H9 (cell line): ENCODE data around the gene AFF1. TPM values are rescaled to one million over a fixed set of nuclear protein-coding genes. Genes with fewer than 3 reads are reported as not detected.

ENCODE experiments used
- DNase-seq: peaks from one replicate; pipeline ENCODE4 v3.0.0-alpha.2; 2017
- H2AFZ ChIP-seq: one replicate; pipeline ENCODE4 v1.6.1; 2013; ENCODE audit warnings: mild to moderate bottlenecking, low read length, control low read depth, moderate library complexity
- H2AK5ac ChIP-seq: 2 replicates; pipeline ENCODE4 v1.6.1; 2013; ENCODE audit warnings: low read length, control low read depth, mixed read lengths; ENCODE audit not compliant: insufficient read length
- H2BK120ac ChIP-seq: one replicate; pipeline ENCODE4 v1.6.1; 2013; ENCODE audit warnings: low read depth, mild to moderate bottlenecking, low read length, control low read depth, inconsistent platforms; ENCODE audit not compliant: poor library complexity, severe bottlenecking
- H2BK12ac ChIP-seq: 2 replicates; pipeline ENCODE4 v1.6.1; 2013; ENCODE audit warnings: low read length, control low read depth, mixed read lengths, low read depth; ENCODE audit not compliant: insufficient read length
- H2BK15ac ChIP-seq: 2 replicates; pipeline ENCODE4 v1.6.1; 2013; ENCODE audit warnings: low read depth, low read length, control low read depth
- H2BK20ac ChIP-seq: one replicate; pipeline ENCODE4 v1.6.1; 2013; ENCODE audit warnings: low read depth, mild to moderate bottlenecking, low read length, control low read depth, inconsistent platforms; ENCODE audit not compliant: poor library complexity, severe bottlenecking
- H2BK5ac ChIP-seq: 2 replicates; pipeline ENCODE4 v1.6.1; 2013; ENCODE audit warnings: low read length, control low read depth, mixed read lengths; ENCODE audit not compliant: insufficient read length
- H3K14ac ChIP-seq: 2 replicates; pipeline ENCODE4 v1.6.1; 2013; ENCODE audit warnings: low read length, control low read depth; ENCODE audit not compliant: insufficient read depth
- H3K18ac ChIP-seq: 2 replicates; pipeline ENCODE4 v1.6.1; 2013; ENCODE audit warnings: low read depth, mild to moderate bottlenecking, mixed read lengths, low read length, control low read depth; ENCODE audit not compliant: insufficient read length
- H3K23ac ChIP-seq: 2 replicates; pipeline ENCODE4 v1.6.1; 2013; ENCODE audit warnings: low read length, control low read depth, mixed read lengths, low read depth; ENCODE audit not compliant: insufficient read length
- H3K23me2 ChIP-seq: 2 replicates; pipeline ENCODE4 v1.6.1; 2013; ENCODE audit warnings: low read depth, mild to moderate bottlenecking, mixed read lengths, low read length, control low read depth; ENCODE audit not compliant: insufficient read length, poor library complexity, severe bottlenecking
- H3K27ac ChIP-seq: 2 replicates; pipeline ENCODE4 v1.5.1; 2013; ENCODE audit warnings: low read length, control low read depth, mixed read lengths, low read depth; ENCODE audit not compliant: insufficient read length
- H3K27me3 ChIP-seq: 2 replicates; pipeline ENCODE4 v1.6.1; 2013; ENCODE audit warnings: low read length, control low read depth, inconsistent platforms; ENCODE audit not compliant: insufficient read depth
- H3K4ac ChIP-seq: 2 replicates; pipeline ENCODE4 v1.6.1; 2013; ENCODE audit warnings: low read depth, mild to moderate bottlenecking, control low read depth, inconsistent platforms, low read length, moderate library complexity
- H3K4me1 ChIP-seq: 2 replicates; pipeline ENCODE4 v1.6.1; 2013; ENCODE audit warnings: low read length, control low read depth, inconsistent platforms; ENCODE audit not compliant: insufficient read depth
- H3K4me2 ChIP-seq: 2 replicates; pipeline ENCODE4 v1.6.1; 2013; ENCODE audit warnings: low read length, control low read depth, mixed read lengths; ENCODE audit not compliant: insufficient read length, insufficient read depth
- H3K56ac ChIP-seq: 2 replicates; pipeline ENCODE4 v1.6.1; 2013; ENCODE audit warnings: low read depth, mild to moderate bottlenecking, mixed read lengths, low read length, control low read depth; ENCODE audit not compliant: insufficient read length
- H3K79me1 ChIP-seq: 2 replicates; pipeline ENCODE4 v1.6.1; 2013; ENCODE audit warnings: low read depth, mild to moderate bottlenecking, moderate library complexity, low read length, control low read depth, inconsistent platforms; ENCODE audit not compliant: insufficient read depth, poor library complexity, severe bottlenecking
- H3K79me2 ChIP-seq: 2 replicates; pipeline ENCODE4 v1.6.1; 2013; ENCODE audit warnings: low read length, control low read depth, inconsistent platforms; ENCODE audit not compliant: insufficient read depth
- H3K9ac ChIP-seq: 2 replicates; pipeline ENCODE4 v1.6.1; 2013; ENCODE audit warnings: low read length, control low read depth, mixed read lengths; ENCODE audit not compliant: insufficient read length; ENCODE audit errors: extremely low read depth
- H3K9me3 ChIP-seq: one replicate; pipeline ENCODE4 v1.6.1; 2013; ENCODE audit warnings: low read depth, low read length, inconsistent platforms; ENCODE audit not compliant: control insufficient read depth
- H3T11ph ChIP-seq: one replicate; pipeline ENCODE4 v1.6.1; 2013; ENCODE audit warnings: mild to moderate bottlenecking, low read length, control low read depth, inconsistent platforms
- H4K20me1 ChIP-seq: one replicate; pipeline ENCODE4 v1.6.1; 2013; ENCODE audit not compliant: control insufficient read depth, insufficient read length, insufficient read depth
- H4K5ac ChIP-seq: 2 replicates; pipeline ENCODE4 v1.6.1; 2013; ENCODE audit warnings: low read depth, mild to moderate bottlenecking, mixed read lengths, low read length, control low read depth; ENCODE audit not compliant: insufficient read length
- H4K8ac ChIP-seq: replicated peaks from 2 replicates; pipeline ENCODE4 v1.6.1; 2013; ENCODE audit warnings: low read length, control low read depth, mixed read lengths, low read depth; ENCODE audit not compliant: insufficient read length
- H4K91ac ChIP-seq: 2 replicates; pipeline ENCODE4 v1.6.1; 2013; ENCODE audit warnings: low read depth, mild to moderate bottlenecking, moderate library complexity, mixed read lengths, low read length, control low read depth; ENCODE audit not compliant: insufficient read length
- H3K27ac Mint-ChIP-seq, 3 experiments: 2 replicates in 2 of 3; 3 replicates in 1 of 3; pipeline ENCODE4 v1.8.0; 2020 to 2021; ENCODE audit warnings: mixed read lengths in 3 of 3, mild to moderate bottlenecking in 1 of 3, moderate library complexity in 1 of 3
- H3K27me3 Mint-ChIP-seq: 2 replicates; pipeline ENCODE4 v1.8.0; 2021; ENCODE audit warnings: low read depth, mild to moderate bottlenecking, moderate library complexity, mixed read lengths
- H3K36me3 Mint-ChIP-seq, 3 experiments: 2 replicates in 2 of 3; 3 replicates in 1 of 3; pipeline ENCODE4 v1.8.0; 2020 to 2021; ENCODE audit warnings: low read depth in 3 of 3, mixed read lengths in 3 of 3; ENCODE audit not compliant: insufficient read depth in 1 of 3
- H3K4me1 Mint-ChIP-seq, 2 experiments: 2 replicates each; pipeline ENCODE4 v1.8.0; 2020; ENCODE audit warnings: mixed read lengths in 2 of 2
- H3K4me3 Mint-ChIP-seq, 2 experiments: 2 replicates in 1 of 2; 3 replicates in 1 of 2; pipeline ENCODE4 v1.8.0; 2020 to 2021; ENCODE audit warnings: mild to moderate bottlenecking in 2 of 2, mixed read lengths in 2 of 2, moderate library complexity in 1 of 2
- H3K9me3 Mint-ChIP-seq, 2 experiments: 2 replicates in 1 of 2; 3 replicates in 1 of 2; pipeline ENCODE4 v1.8.0; 2020; ENCODE audit warnings: mild to moderate bottlenecking in 2 of 2, mixed read lengths in 2 of 2, moderate library complexity in 1 of 2
- WGBS: extraction: QIAGEN DNeasy Blood & Tissue Kit; methylation state at CpG from one replicate; pipeline ENCODE4 v1.1.7; 2013; ENCODE audit warnings: missing lambda C conversion rate, low lambda C conversion rate, mixed read lengths; ENCODE audit not compliant: insufficient read length; ENCODE audit errors: extremely low coverage; 5-methylcytosine and 5-hydroxymethylcytosine counted together
- total RNA-seq: library from RNA; stranded (reverse); gene quantifications from 2 replicates; pipeline ENCODE4 v1.2.1, GENCODE V29; 2021
- TF ChIP-seq, protein P1 (sequence below): fragments of 200-600 bp; sonication (generic); conservative IDR thresholded peaks from 3 replicates; pipeline ENCODE4 v1.8.0; 2021; ENCODE audit warnings: antibody characterized with exemption, mild to moderate bottlenecking

AFF1 gene
- total RNA-seq, 1 experiment from 2014 or later: 74.5 TPM

DNA sequence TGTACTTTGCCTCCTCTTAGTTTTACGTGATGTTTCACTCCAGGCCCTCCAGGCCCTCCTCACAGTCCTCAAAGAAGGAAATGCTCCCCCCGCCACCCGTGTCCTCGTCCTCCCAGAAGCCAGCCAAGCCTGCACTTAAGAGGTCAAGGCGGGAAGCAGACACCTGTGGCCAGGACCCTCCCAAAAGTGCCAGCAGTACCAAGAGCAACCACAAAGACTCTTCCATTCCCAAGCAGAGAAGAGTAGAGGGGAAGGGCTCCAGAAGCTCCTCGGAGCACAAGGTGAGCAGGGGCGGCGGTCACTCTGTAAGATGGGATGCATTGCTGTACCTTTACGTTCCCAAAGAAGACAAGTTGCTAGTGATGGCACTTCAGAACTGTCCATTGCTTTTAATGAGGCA, 191.2 kb downstream of the AFF1 start:
- Histone ChIP-seq H2BK5ac (no peak overlapping the region), H3T11ph (no peak overlapping the region), H3K9ac (no peak overlapping the region), H3K9me3 (no peaks in the 10 kb centered on the region), H2AK5ac (no peak overlapping the region), H3K14ac (no peak overlapping the region), H2BK120ac (no peak overlapping the region), H3K23ac (no peak overlapping the region), H2AFZ (no peak overlapping the region), H4K8ac (no peak overlapping the region), H2BK15ac (no peak overlapping the region), H3K56ac (no peak overlapping the region), H3K23me2 (peaks cover 3% of the 10 kb centered on the region), H3K79me1 (peaks cover 6% of the 10 kb centered on the region), H4K5ac (no peak overlapping the region), H3K27ac (no peak overlapping the region), H3K4me2 (no peak overlapping the region), H3K4me1 (no peaks in the 10 kb centered on the region; the same call in 1 of the 2 replicates), H4K20me1 (no peaks in the 10 kb centered on the region), H3K27me3 (no peaks in the 10 kb centered on the region), H3K4ac (no peak overlapping the region), H2BK12ac (no peak overlapping the region), H3K18ac (no peak overlapping the region), H3K79me2 (peaks cover 2% of the 10 kb centered on the region; the same call in 1 of the 2 replicates), H4K91ac (no peak overlapping the region), H2BK20ac (no peak overlapping the region)
- no peak for DNase-seq
- Mint-ChIP-seq H3K27ac (peak overlapping the region in 1 of 3 experiments; percentile 17; a peak in 1 of 7 replicates), H3K27me3 (no peaks in the 10 kb centered on the region), H3K4me1 (no peaks in the 10 kb centered on the region), H3K9me3 (no peaks in the 10 kb centered on the region), H3K36me3 (peaks cover 25 to 58% (median 41%) of the 10 kb centered on the region in 3 experiments; a peak in 6 of 7 replicates), H3K4me3 (no peak overlapping the region)
- TF ChIP-seq, protein P1, sequence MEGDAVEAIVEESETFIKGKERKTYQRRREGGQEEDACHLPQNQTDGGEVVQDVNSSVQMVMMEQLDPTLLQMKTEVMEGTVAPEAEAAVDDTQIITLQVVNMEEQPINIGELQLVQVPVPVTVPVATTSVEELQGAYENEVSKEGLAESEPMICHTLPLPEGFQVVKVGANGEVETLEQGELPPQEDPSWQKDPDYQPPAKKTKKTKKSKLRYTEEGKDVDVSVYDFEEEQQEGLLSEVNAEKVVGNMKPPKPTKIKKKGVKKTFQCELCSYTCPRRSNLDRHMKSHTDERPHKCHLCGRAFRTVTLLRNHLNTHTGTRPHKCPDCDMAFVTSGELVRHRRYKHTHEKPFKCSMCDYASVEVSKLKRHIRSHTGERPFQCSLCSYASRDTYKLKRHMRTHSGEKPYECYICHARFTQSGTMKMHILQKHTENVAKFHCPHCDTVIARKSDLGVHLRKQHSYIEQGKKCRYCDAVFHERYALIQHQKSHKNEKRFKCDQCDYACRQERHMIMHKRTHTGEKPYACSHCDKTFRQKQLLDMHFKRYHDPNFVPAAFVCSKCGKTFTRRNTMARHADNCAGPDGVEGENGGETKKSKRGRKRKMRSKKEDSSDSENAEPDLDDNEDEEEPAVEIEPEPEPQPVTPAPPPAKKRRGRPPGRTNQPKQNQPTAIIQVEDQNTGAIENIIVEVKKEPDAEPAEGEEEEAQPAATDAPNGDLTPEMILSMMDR: no peak
- WGBS: no CpG with 5 or more reads among the region's 9 CpGs
